Measurements from ENCODE around the gene ISG20. TPM values are rescaled to one million over a fixed set of nuclear protein-coding genes. Genes with fewer than 3 reads are reported as not detected.

Gene ISG20
- total RNA-seq, 1 donor from 2014 or later = 15.9 TPM

- no peaks in the 10 kb centered on the region for H4K20me1 ChIP-seq (ENCODE audit: insufficient read depth, low read length)
- H3K9me3 ChIP-seq (ENCODE audit: insufficient read depth, low read depth, low read length) = no peaks in the 10 kb centered on the region
- FAIRE-seq = no peak
- no peaks in the 10 kb centered on the region for H3K36me3 ChIP-seq (ENCODE audit: insufficient read depth, low read length)
- H3K4me3 ChIP-seq (ENCODE audit: insufficient read depth, low read depth, low read length) = no peak overlapping the region
- Mint-ChIP-seq H3K27me3 (ENCODE audit: low read depth, unreplicated experiment) (peaks cover 19% of the 10 kb centered on the region), H3K4me3 (ENCODE audit: unreplicated experiment) (no peak overlapping the region), H3K4me1 (ENCODE audit: low read depth, unreplicated experiment) (peaks cover 14% of the 10 kb centered on the region), H3K9me3 (ENCODE audit: unreplicated experiment) (no peaks in the 10 kb centered on the region), H3K36me3 (ENCODE audit: low read depth, unreplicated experiment) (no peaks in the 10 kb centered on the region), H3K27ac (ENCODE audit: unreplicated experiment) (no peak overlapping the region)
- no peaks in the 10 kb centered on the region for H3K27me3 ChIP-seq (ENCODE audit: insufficient read depth, low read length)
- no peaks in the 10 kb centered on the region for H3K79me2 ChIP-seq (ENCODE audit: insufficient read depth, low read length)
- no peak overlapping the region for H3K4me2 ChIP-seq (ENCODE audit: low read length)
- no peak overlapping the region for H2AFZ ChIP-seq (ENCODE audit: low read depth, low read length)
- TF ChIP-seq, protein P1, sequence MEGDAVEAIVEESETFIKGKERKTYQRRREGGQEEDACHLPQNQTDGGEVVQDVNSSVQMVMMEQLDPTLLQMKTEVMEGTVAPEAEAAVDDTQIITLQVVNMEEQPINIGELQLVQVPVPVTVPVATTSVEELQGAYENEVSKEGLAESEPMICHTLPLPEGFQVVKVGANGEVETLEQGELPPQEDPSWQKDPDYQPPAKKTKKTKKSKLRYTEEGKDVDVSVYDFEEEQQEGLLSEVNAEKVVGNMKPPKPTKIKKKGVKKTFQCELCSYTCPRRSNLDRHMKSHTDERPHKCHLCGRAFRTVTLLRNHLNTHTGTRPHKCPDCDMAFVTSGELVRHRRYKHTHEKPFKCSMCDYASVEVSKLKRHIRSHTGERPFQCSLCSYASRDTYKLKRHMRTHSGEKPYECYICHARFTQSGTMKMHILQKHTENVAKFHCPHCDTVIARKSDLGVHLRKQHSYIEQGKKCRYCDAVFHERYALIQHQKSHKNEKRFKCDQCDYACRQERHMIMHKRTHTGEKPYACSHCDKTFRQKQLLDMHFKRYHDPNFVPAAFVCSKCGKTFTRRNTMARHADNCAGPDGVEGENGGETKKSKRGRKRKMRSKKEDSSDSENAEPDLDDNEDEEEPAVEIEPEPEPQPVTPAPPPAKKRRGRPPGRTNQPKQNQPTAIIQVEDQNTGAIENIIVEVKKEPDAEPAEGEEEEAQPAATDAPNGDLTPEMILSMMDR (IDR thresholded peaks at IDR 0.05; ENCODE audit: insufficient read depth, low read depth, low read length) = no peak
- no peak for TF ChIP-seq EZH2 (IDR thresholded peaks at IDR 0.05; ENCODE audit: insufficient read depth, low read length)
- no peak overlapping the region for H3K9ac ChIP-seq (ENCODE audit: low read length)
- no peak for DNase-seq (ENCODE audit: low read depth)
- H3K4me1 ChIP-seq (ENCODE audit: insufficient read depth, low read length) = peaks cover 12% of the 10 kb centered on the region
- no peak overlapping the region for H3K27ac ChIP-seq (ENCODE audit: low read depth, low read length)
Observed at GRCh38 chr15:88655103-88655553, 16.3 kb downstream of the ISG20 start.

- H3K27ac Mint-ChIP-seq (ENCODE audit: unreplicated experiment) = no peak overlapping the region
- Histone ChIP-seq H2AFZ (ENCODE audit: low read depth, low read length) (no peak overlapping the region), H3K4me1 (ENCODE audit: insufficient read depth, low read length) (peaks cover 14% of the 10 kb centered on the region), H3K27ac (ENCODE audit: low read depth, low read length) (no peak overlapping the region), H3K9ac (ENCODE audit: low read length) (no peak overlapping the region), H3K36me3 (ENCODE audit: insufficient read depth, low read length) (no peaks in the 10 kb centered on the region), H3K4me2 (ENCODE audit: low read length) (no peak overlapping the region), H3K9me3 (ENCODE audit: insufficient read depth, low read depth, low read length) (no peaks in the 10 kb centered on the region), H3K27me3 (ENCODE audit: insufficient read depth, low read length) (no peaks in the 10 kb centered on the region), H3K79me2 (ENCODE audit: insufficient read depth, low read length) (no peaks in the 10 kb centered on the region), H4K20me1 (ENCODE audit: insufficient read depth, low read length) (no peaks in the 10 kb centered on the region), H3K4me3 (ENCODE audit: insufficient read depth, low read depth, low read length) (no peak overlapping the region)
- H3K27me3 Mint-ChIP-seq (ENCODE audit: low read depth, unreplicated experiment) = peaks cover 19% of the 10 kb centered on the region
- TF ChIP-seq EZH2 (IDR thresholded peaks at IDR 0.05; ENCODE audit: insufficient read depth, low read length) = no peak
- TF ChIP-seq, protein P1 (IDR thresholded peaks at IDR 0.05; ENCODE audit: insufficient read depth, low read depth, low read length) = no peak
- peaks cover 12% of the 10 kb centered on the region for H3K4me1 Mint-ChIP-seq (ENCODE audit: low read depth, unreplicated experiment)
- H3K36me3 Mint-ChIP-seq (ENCODE audit: low read depth, unreplicated experiment) = no peaks in the 10 kb centered on the region
- no peaks in the 10 kb centered on the region for H3K9me3 Mint-ChIP-seq (ENCODE audit: unreplicated experiment)
- DNase-seq (ENCODE audit: low read depth) (no peak), FAIRE-seq (no peak)
- H3K4me3 Mint-ChIP-seq (ENCODE audit: unreplicated experiment) = no peak overlapping the region
Observed at GRCh38 chr15:88655800-88656488, 17.1 kb downstream of the ISG20 start.

- peaks cover 7% of the 10 kb centered on the region for H3K4me1 Mint-ChIP-seq (ENCODE audit: low read depth, unreplicated experiment)
- H3K27ac Mint-ChIP-seq (ENCODE audit: unreplicated experiment) = no peak overlapping the region
- no peaks in the 10 kb centered on the region for H3K79me2 ChIP-seq (ENCODE audit: insufficient read depth, low read length)
- H3K4me3 ChIP-seq (ENCODE audit: insufficient read depth, low read depth, low read length) = no peak overlapping the region
- no peak overlapping the region for H3K9ac ChIP-seq (ENCODE audit: low read length)
- H3K4me1 ChIP-seq (ENCODE audit: insufficient read depth, low read length) = peaks cover 15% of the 10 kb centered on the region
- FAIRE-seq (no peak), DNase-seq (ENCODE audit: low read depth) (no peak)
- H4K20me1 ChIP-seq (ENCODE audit: insufficient read depth, low read length) = no peaks in the 10 kb centered on the region
- TF ChIP-seq, protein P1 (IDR thresholded peaks at IDR 0.05; ENCODE audit: insufficient read depth, low read depth, low read length) = no peak
- no peak for TF ChIP-seq EZH2 (IDR thresholded peaks at IDR 0.05; ENCODE audit: insufficient read depth, low read length)
- H3K27me3 Mint-ChIP-seq (ENCODE audit: low read depth, unreplicated experiment) = peaks cover 19% of the 10 kb centered on the region
- no peaks in the 10 kb centered on the region for H3K27me3 ChIP-seq (ENCODE audit: insufficient read depth, low read length)
- H3K4me2 ChIP-seq (ENCODE audit: low read length) = no peak overlapping the region
- no peaks in the 10 kb centered on the region for H3K9me3 ChIP-seq (ENCODE audit: insufficient read depth, low read depth, low read length)
- H3K27ac ChIP-seq (ENCODE audit: low read depth, low read length) = no peak overlapping the region
- no peak overlapping the region for H3K4me3 Mint-ChIP-seq (ENCODE audit: unreplicated experiment)
- H3K9me3 Mint-ChIP-seq (ENCODE audit: unreplicated experiment) = no peaks in the 10 kb centered on the region
- H3K36me3 ChIP-seq (ENCODE audit: insufficient read depth, low read length) = no peaks in the 10 kb centered on the region
- H3K36me3 Mint-ChIP-seq (ENCODE audit: low read depth, unreplicated experiment) = no peaks in the 10 kb centered on the region
- H2AFZ ChIP-seq (ENCODE audit: low read depth, low read length) = no peak overlapping the region
Observed at GRCh38 chr15:88656760-88657221, 18.0 kb downstream of the ISG20 start.
